Hematopoietic multipotent progenitor cell (in vitro differentiated cells): ENCODE data around the gene AP1M2. TPM values are rescaled to one million over a fixed set of nuclear protein-coding genes. Genes with fewer than 3 reads are reported as not detected.
"Not testable (repeated sequence)": the region's sequence is repeated elsewhere in the genome, so short reads cannot be mapped to it uniquely, and the experiment has no call there.

ENCODE experiments used
- DNase-seq, 3 donors: peaks; one replicate each; pipeline ENCODE4 v3.0.0-alpha.2; 2011 to 2015; ENCODE audit warnings: low read depth in 2 of 3, low spot score in 2 of 3
- total RNA-seq: library from RNA; depleted of rRNA; stranded (reverse); fragments of >200 nt; gene quantifications from one replicate; pipeline ENCODE4 v1.2.3, GENCODE V29; 2012

AP1M2 gene
- total RNA-seq, 1 donor: 0.27 TPM

- peak; percentile 60 to 84 (median 69) for DNase-seq
These were observed 15.4 kb upstream of the AP1M2 start for GRCh38 chr19:10602330-10603083.

GRCh38 chr19:10601999-10602329 lies 14.9 kb upstream of the AP1M2 start:
- no peak for DNase-seq

- no peak for DNase-seq
These were observed 13.0 kb upstream of the AP1M2 start for GRCh38 chr19:10600149-10600548.

GRCh38 chr19:10593820-10594637 lies 6.9 kb upstream of the AP1M2 start:
- no peak for DNase-seq

GRCh38 chr19:10593148-10593547 lies 6.0 kb upstream of the AP1M2 start:
- no peak for DNase-seq

- no peak for DNase-seq
These were observed 683 bp upstream of the AP1M2 start for GRCh38 chr19:10587839-10588150.

GRCh38 chr19:10586396-10586795 lies 716 bp downstream of the AP1M2 start:
- no peak for DNase-seq

- DNase-seq: no peak
These were observed 3.9 kb downstream of the AP1M2 start for GRCh38 chr19:10583036-10583776.

- DNase-seq: no peak
These were observed 5.0 kb downstream of the AP1M2 start for GRCh38 chr19:10582091-10582490.

- DNase-seq: peak; percentile 75 to 95 (median 88)
These were observed 6.0 kb downstream of the AP1M2 start for GRCh38 chr19:10580979-10581631.

GRCh38 chr19:10577951-10578350 lies 9.2 kb downstream of the AP1M2 start:
- no peak for DNase-seq

- DNase-seq: no peak
These were observed 11.9 kb downstream of the AP1M2 start for GRCh38 chr19:10575011-10575716.

- no peak for DNase-seq
These were observed 12.7 kb downstream of the AP1M2 start for GRCh38 chr19:10574462-10574861.

- not testable (repeated sequence) for DNase-seq
These were observed 13.3 kb downstream of the AP1M2 start for GRCh38 chr19:10573793-10574192.

GRCh38 chr19:10568826-10569651 lies 18.1 kb downstream of the AP1M2 start, which contains the start of gene CDKN2D:
TSS of gene CDKN2D (minus strand) at chr19:10568979. CDS start at chr19:10568653, 326 bp downstream.
- DNase-seq: peak; percentile 97 to 100 (median 99)

GRCh38 chr19:10568062-10568825 lies 18.9 kb downstream of the AP1M2 start:
- DNase-seq: peak in 1 of 3 donors; percentile 22

GRCh38 chr19:10567656-10568055 lies 19.5 kb downstream of the AP1M2 start:
- DNase-seq: no peak

- peak in 1 of 3 donors; percentile 52 for DNase-seq
These were observed 20.3 kb downstream of the AP1M2 start for GRCh38 chr19:10566658-10567410.
